GM19467 (cell line): ENCODE data around the gene RUNX2.
A peak's percentile ranks its signal among the peaks of the same experiment; 100 is the strongest.

Experiments
- ATAC-seq: cut with Tn5 transposase; IDR thresholded peaks from one replicate; pipeline ENCODE4 v1.9.1; 2021; ENCODE audit warnings: mild to moderate bottlenecking, moderate library complexity; ENCODE audit not compliant: unreplicated experiment

Gene RUNX2

DNA sequence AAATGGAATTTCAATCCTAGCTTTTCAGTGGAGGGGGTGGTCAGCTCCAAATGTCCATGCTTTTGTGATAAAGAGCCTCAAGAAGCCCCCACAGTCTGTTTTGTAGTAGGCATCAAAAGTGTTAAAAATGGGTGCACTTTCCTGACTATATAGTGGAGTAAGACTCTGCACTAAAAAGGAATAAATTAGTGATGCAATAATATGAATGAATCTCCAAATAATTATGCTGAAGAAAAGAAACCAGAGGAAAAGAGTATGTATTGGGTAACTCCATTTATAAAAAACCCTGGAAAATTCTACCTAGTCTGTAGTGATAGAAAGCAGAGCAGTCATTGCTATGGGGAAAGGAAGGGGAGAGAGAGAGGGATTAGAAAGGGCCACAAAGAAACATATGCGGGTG is 360.1 kb downstream of the RUNX2 start:
- no peak for ATAC-seq

DNA sequence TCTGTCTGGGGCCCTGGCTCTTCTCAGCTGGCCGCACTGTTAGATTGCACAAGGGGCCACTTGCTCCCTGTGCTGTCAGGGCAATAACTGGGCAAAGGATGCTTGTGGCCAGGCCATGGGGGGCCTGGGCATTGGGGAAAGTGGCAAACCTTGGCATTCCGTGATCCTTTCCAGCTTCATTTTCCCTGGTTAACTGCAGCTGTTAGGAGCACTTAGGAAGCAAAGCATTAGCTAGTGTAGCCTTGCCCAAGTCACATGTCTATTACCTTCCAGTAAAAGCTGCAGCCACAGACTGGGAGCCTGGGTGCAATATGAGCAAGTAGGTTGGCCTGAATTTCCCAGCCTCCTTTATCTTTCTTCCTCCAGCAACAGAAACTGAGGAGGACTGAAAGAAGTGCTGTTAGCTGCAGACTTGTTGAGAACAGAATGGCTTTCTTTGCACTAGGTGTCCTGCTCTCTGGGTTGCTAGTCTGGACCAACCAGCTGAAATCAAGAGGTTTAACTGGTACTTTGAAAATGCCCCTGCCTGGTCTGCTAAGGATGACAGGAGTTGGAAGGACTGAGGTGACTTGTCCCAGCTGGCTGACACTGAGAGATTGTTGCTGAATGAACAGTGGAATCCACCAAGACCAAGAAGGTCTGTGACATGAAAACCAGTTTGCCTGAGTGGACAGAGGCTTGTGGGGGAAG is 361.9 kb downstream of the RUNX2 start:
- ATAC-seq = no peak

DNA sequence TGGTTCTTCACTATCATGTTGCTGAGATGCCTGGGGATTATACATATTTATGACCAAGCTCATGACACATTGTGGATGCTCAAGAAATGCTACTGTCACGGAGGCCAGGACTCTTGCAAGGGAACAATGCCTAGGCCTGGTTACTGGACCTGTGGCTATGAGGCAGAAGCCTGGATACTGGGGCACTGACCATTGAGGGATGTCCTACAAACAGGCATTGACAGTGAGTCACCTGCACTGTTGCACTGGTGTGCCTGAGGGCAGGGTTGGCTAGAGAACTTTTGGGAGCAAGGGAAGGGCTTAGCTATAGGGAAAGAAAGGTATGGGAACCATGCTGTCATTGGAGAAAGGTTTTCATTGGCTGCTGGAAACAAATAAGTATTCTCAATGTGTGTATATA is 362.7 kb downstream of the RUNX2 start:
- ATAC-seq = no peak

DNA sequence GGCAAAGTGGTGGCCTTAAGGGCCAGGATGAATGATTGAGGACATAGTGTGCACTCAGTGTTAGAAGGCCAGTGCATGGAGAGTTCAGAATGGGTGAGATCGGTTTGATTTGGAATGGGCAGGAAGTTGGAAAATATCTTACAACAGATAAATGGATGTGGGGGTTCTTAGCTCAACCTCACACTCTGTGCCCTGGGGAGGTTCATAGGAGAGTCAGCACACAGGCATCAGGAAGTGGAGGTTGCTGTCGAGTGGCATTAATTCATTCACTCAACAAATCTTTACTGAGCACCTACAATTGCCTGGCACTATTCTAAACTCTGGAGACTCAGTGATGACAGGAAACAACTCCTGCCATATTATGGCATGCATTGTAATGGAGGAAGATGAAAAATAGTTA is 363.3 kb downstream of the RUNX2 start:
- no peak for ATAC-seq

DNA sequence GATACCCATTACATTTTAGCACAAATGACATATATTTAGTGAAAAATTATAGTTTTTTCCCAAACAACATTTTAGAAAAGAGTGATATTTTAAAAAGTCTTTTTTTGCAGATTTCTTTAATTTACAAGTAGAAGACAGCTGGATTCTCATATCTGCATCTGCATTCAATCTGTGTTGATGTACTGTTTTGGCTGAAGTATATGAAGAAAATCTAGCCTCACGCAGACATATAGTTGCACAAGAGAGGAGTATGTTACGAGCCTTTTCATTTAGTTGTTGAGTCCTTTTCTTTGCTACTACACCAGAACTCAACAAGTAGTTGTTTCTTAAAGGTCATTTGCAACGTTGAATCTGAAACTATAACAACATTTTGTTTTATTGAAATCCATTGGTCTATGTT is 363.9 kb downstream of the RUNX2 start:
- no peak for ATAC-seq

GRCh38 chr6:45696738-45697137 is 368.6 kb downstream of the RUNX2 start:
- ATAC-seq = no peak

- ATAC-seq = peak; percentile 72
Observed at GRCh38 chr6:45697605-45698004, 369.5 kb downstream of the RUNX2 start.

DNA sequence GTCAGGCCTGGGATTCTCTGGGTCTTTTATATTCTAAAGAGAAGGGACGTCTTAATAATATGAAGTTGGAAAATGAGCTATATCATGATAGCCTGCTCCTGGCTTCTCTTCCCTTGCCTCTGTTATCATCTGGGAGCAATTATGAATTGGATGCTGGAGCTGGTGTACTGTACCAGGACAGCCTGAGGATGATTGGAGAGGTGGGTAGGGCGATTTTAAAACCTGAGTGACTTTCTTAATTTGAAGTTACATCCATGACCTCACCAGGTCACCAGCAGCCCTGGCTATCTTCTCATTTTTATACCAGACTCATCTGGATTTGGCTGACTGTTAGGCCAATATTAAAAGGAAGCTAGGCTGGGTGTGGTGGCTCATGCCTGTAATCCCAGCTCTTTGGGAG is 369.9 kb downstream of the RUNX2 start:
- ATAC-seq = no peak

- ATAC-seq = no peak
Observed at GRCh38 chr6:45699663-45700062, 371.5 kb downstream of the RUNX2 start.

- no peak for ATAC-seq
Observed at GRCh38 chr6:45702849-45703739, 375.0 kb downstream of the RUNX2 start.

GRCh38 chr6:45704056-45704800 is 376.1 kb downstream of the RUNX2 start:
- ATAC-seq = no peak

GRCh38 chr6:45705137-45705855 is 377.2 kb downstream of the RUNX2 start:
- ATAC-seq = no peak

DNA sequence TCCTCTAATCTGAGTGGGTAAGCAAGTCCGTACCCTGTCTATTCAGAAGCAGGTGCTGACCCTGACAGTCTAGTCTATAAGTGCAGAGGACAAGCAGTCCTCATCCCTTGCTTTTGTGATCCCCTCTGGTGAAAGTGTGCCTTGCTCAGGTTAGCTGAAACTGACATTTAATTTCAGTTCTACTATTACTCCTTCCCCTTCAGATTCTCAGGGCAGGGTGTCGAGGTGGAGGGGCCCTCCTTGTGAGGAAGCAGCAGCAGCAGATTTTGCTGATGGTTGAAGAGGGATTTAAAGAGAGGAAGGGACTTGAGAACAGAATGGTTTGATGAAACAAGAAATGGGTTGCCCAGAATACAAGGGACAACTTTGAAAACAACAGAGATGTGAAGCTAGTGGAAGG is 378.2 kb downstream of the RUNX2 start:
- ATAC-seq = peak; percentile 40

- no peak for ATAC-seq
Observed at GRCh38 chr6:45707176-45707575, 379.0 kb downstream of the RUNX2 start.

DNA sequence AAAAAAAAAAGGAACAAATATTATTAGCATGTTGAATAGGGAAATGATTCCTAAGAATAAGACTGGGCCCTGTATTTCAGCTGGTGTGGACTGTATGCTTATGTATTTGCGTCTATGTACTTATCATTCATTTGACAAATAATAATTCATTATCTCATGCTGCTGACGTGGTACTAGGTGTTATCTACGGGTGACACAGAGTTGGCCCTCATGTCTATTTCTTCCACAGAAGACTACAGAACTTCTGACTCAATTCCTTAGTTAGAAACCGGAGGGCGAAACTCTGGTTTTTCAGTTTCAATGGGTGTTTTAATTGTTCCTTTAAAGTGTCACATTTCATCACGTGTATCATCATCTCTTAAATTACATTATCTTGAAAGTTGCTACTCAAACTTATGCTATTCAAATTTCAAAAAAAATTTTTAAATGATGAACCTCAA is 381.7 kb downstream of the RUNX2 start:
- peak; percentile 56 for ATAC-seq

- ATAC-seq = peak; percentile 63
Observed at GRCh38 chr6:45710304-45710821, 382.2 kb downstream of the RUNX2 start.

DNA sequence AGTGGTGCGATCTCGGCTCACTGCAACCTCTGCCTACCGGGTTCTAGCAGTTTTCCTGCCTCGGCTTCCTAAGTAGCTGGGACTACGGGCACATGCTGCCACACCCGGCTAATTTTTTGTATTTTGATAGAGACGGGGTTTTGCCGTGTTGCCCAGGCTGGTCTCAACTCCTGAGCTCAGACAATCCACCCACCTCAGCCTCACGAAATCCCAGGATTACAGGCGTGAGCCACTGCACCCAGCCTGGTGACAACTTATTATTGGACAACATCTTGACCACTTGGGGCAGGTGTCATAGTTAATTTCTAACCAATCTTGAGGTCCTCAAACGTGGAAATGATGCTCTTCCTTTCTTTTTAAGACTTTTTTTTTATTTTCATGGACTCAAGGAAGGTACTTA is 383.9 kb downstream of the RUNX2 start:
- ATAC-seq = no peak

GRCh38 chr6:45712786-45713185 is 384.7 kb downstream of the RUNX2 start:
- ATAC-seq = no peak
